K562 treated with DMSO at 1 percent for 12 hours (cell line): Measurements from ENCODE around the gene MAGEA8. TPM values are rescaled to one million over a fixed set of nuclear protein-coding genes. Genes with fewer than 3 reads are reported as not detected.

Experiments
- total RNA-seq: library from RNA; unstranded; fragments of 300-600 nt; gene quantifications from 2 replicates; pipeline ENCODE4 v1.2.3, GENCODE V29; 2022; ENCODE audit not compliant: insufficient read depth

The MAGEA8 gene, protein sequence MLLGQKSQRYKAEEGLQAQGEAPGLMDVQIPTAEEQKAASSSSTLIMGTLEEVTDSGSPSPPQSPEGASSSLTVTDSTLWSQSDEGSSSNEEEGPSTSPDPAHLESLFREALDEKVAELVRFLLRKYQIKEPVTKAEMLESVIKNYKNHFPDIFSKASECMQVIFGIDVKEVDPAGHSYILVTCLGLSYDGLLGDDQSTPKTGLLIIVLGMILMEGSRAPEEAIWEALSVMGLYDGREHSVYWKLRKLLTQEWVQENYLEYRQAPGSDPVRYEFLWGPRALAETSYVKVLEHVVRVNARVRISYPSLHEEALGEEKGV
- total RNA-seq: 2.9 and 4.4 TPM in 2 replicates

DNA sequence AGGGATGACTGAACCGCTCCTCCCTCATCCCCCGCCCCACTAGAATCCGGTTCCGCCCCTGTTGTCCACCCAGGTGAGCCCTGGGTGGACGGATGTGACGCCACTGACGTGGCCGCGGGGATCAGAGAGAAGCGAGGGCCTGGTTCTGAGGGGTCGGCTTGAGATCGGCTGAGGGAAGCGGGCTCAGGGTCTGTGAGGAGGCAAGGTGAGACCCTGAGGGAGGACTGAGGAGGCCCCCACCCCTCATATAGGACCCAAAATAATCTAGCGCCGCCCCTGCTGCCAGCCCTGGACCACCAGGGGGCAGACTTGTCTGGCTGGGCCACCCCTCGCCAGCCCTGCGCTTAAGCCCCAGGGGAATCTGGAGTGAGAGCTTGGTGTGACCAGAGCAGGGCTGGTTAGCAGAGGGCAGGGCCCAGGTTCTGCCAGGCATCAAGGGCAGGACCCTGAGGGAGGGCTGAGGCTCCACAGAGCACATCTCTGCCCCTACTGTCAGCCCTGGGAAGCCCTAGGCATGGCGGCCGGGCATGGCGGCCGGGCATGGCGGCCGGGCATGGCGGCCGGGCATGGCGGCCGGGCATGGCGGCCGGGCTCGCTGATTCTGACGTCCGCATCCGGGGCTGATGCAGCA lies at the start of gene MAGEA8:
MAGEA8 (plus strand) TSS at position 103 of the 631 bp plus-strand sequence. CDS start 3,090 bp downstream, outside the sequence.

DNA sequence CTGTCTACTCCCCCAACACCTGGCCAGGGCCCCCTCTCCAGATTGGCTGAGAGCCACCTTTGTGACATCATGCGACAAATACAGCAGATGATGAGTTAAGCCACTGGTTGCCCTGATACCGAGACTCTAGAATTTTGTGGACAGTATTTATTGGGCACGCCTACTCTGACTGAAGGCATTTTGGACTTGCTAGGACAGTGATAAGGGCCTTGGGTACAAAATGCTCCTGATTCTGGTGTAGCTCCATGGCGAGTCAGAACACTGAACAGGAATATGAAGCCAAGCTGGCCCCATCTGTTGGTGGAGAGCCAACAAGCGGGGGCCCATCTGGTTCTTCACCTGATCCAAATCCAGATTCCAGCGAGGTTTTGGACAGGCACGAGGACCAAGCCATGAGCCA lies 48.4 kb downstream of the MAGEA8 start, which contains the start of gene HSFX4:
HSFX4 (plus strand) TSS at position 174 of the 400 bp plus-strand sequence; CDS start at position 246, 72 bp downstream.

Other genes with a start within 250 kb of the MAGEA8 start
- 5.3 and 12.6 TPM in 2 replicates for gene TMEM185A, start 249.4 kb upstream of the MAGEA8 start, total RNA-seq
- gene MAGEA11, start 169.1 kb upstream of the MAGEA8 start, total RNA-seq: 0.36 TPM in 1 of 2 replicates, not detected in the other
- not detected in 2 replicates for gene HSFX1, start 107.1 kb upstream of the MAGEA8 start, total RNA-seq
- not detected in 2 replicates for gene MAGEA9, start 99.3 kb upstream of the MAGEA8 start, total RNA-seq
- gene HSFX4, start 48.4 kb downstream of the MAGEA8 start, total RNA-seq: not detected in 2 replicates
- gene EOLA2, start 57.3 kb downstream of the MAGEA8 start, total RNA-seq: 44.9 and 51.9 TPM in 2 replicates